ENCODE measurements around the gene IMPG1.

IMPG1 gene, protein sequence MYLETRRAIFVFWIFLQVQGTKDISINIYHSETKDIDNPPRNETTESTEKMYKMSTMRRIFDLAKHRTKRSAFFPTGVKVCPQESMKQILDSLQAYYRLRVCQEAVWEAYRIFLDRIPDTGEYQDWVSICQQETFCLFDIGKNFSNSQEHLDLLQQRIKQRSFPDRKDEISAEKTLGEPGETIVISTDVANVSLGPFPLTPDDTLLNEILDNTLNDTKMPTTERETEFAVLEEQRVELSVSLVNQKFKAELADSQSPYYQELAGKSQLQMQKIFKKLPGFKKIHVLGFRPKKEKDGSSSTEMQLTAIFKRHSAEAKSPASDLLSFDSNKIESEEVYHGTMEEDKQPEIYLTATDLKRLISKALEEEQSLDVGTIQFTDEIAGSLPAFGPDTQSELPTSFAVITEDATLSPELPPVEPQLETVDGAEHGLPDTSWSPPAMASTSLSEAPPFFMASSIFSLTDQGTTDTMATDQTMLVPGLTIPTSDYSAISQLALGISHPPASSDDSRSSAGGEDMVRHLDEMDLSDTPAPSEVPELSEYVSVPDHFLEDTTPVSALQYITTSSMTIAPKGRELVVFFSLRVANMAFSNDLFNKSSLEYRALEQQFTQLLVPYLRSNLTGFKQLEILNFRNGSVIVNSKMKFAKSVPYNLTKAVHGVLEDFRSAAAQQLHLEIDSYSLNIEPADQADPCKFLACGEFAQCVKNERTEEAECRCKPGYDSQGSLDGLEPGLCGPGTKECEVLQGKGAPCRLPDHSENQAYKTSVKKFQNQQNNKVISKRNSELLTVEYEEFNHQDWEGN

DNA sequence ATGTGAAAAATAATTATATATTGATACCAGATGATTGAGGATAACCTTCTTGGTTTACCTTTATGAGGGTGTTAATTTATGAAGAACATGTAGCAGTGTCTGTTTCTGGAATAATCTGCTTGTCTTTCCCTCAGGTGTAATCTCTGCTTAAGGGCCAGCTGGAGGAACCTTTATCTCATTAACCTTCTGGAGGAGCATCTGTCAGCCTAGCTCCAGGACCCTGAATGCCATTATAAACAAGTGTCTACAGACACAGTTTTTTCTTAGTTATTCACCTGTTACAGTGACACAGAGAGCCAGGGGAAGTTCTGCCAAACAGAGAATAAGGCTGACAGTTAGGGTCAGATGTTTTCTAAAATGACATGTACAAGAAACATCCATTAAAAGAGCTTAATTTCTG is at the start of gene IMPG1:
Gene IMPG1 (minus strand): TSS at position 101 of the 400 bp plus-strand sequence. CDS start 174 bp downstream, outside the sequence.
- DNase-seq (ENCODE audit: low read depth in 3 of 3): no peak

DNA sequence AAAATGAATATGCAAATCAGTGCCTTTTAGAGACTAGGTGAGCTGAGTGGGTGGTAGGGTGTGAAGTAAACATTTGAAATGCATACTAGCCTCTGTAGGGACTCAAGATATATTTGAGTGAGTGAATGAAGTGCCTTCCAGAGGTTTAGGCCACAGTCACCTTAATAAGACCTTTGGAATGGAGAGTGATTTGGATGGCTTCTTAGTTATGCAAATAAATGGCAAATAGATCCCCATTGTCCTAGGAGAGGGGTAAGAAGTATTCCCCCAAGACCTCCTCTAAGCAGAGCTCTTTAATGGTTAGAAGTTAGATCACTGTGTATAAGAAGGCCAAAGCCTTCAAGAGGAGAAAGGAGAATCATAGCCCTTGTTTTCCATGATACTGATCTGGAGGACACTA is 47.8 kb upstream of the IMPG1 start:
- no peak for DNase-seq (ENCODE audit: low read depth in 3 of 3)

DNA sequence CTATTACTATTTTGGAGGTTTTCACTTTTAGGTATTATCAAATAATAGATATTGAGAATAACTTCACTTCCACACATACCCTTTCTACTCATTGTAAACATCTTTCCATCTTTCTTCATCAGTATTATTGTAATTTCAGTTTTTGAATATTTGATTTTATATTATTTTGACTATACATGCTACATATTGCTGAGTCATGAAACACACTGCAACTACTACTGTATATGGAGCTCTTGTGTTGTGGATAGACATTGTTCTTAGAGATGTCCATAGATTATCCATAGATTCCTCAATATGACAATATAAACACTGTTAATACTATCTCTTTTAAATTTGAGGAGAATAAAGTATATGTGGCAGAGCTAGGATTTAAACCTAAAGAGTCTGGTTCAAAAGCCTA is 819 bp upstream of the IMPG1 start:
- DNase-seq (ENCODE audit: low read depth in 3 of 3): no peak

DNA sequence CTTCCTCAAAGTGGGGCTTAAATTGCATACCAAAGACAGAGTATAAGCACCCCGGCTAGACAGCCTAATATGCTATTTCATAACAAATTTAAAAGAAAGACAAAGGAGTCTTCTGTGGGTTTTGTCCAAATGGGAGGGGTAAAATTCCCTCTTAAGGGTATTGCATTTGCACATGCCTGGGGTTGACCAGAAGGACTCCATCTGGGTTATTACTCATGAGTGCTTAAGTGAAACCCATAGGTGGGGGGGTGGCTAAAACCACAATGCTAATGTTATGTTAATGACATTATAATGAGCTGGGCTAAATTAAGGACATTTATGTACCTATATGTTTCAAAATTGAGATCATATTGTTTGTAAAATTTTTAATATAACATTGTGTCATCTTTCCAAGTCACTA is 15.0 kb downstream of the IMPG1 start:
- DNase-seq (ENCODE audit: low read depth in 3 of 3): no peak

DNA sequence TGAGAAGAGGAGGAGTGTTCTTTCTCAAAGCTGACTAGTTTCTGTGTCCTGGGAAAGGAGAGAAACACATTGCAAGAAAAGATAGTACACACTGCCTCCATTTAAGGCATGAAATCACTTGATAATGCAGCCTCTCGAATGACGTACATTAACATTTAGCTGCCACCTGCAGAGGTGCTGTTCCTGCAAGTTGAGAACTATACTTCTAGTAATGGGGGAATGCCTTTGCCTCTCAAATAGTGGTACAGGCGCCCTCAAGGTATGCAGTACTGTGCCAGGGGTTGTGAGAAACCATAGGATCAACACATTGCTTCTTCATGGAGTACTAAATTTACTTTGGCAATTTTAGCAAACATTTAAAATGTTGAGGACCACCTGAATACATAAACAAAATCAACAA is 20.1 kb downstream of the IMPG1 start:
- no peak for DNase-seq (ENCODE audit: low read depth in 3 of 3)

DNA sequence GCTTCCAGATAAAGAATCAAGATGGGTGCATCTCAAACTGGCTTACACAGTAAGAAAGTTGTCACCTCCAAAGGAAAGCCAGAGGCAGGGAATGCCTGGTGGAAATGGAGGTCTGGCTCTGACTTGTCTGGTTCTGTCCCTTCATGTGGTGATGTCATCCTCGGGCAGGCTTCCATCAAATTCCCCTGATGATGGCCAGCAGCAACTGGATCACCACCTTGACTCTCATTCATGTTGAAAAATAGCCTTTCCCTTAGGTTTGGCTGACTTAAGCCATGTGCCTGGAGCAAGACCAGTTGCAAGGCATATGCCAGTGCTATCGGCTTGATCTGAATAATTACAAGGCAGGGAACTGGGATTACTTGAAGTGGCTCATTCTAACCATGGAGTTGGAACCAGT is 28.8 kb downstream of the IMPG1 start:
- no peak for DNase-seq (ENCODE audit: low read depth in 3 of 3)

DNA sequence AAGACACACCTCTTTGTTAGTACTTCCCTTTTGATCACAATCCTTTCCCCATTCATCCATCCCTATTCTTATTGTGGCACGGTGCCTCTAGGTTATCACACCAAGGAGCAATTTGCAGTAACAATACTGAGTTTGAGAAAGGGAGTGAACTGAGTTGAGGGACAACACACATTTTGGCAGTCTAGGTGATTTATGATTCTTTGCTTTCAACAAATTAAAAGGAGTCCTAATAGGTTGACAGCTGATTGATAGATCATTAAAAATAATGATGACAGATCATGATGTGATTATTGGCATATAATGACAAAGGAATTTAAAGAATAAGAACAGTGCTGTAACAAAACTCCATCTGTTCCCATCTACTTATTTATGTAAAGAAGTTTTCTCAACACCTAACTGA is 36.7 kb downstream of the IMPG1 start:
- DNase-seq (ENCODE audit: low read depth in 3 of 3): no peak

DNA sequence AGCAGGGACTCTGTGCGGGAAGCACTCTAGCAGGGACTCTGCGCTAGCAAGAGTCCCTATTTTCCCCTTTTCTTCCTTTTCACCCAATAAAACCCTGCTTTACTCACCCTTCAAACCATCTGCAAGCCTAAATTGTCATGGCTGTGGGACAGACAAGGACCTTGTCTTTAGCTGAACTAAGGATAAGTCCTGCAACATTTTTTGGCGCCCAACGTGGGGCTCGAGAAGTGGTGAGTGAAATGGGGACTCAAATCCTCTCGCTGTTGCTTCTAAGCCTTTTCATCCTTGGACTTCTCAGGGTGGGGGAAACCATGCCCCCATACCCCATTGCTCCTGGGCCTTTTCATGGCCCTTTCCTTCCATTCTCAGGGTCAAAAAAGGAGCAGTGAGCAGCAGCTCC is 46.4 kb downstream of the IMPG1 start:
- no peak for DNase-seq (ENCODE audit: low read depth in 3 of 3)

DNA sequence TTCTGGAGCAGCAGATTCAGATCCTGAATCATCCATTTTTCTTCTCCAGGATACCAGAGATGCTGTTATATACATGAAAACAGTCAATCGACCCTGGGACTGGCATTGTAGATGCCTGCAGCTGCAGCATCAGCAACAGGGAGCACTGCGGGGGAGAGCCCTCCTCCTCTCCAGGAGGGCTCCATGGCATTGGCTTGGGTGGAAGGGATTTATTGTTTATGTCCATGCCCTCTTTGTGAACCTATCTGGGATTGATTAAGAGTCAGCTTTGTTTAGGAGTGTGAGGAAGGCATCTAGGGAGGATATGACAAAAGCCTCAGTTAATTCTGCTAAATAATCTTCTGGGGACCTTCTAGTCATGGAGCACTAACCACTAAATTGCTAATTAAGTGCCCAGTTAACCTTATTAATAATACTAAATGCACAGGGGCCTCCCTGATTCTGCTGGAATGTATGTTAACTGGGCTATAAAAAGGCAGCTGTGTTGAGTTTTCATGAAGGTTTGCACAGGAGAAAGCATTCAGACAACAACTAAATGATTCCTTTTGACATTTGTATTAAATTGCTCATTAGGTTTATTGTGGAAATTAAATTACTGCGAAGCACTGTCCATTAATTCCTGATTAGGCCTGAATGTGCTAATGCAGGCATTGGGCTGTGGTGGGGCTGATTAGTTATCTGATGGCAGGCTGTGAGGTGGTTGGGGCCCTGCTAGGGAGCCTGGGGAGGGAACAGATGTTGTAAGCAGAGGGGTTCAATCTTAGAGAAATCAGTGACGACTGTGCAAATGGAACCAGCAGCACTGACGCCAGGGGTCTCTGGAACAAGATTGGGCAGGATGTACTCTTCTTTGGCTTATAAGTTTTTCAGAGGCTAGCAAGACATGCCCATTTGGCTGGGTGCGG is 57.6 kb downstream of the IMPG1 start:
- no peak for DNase-seq (ENCODE audit: low read depth in 3 of 3)

DNA sequence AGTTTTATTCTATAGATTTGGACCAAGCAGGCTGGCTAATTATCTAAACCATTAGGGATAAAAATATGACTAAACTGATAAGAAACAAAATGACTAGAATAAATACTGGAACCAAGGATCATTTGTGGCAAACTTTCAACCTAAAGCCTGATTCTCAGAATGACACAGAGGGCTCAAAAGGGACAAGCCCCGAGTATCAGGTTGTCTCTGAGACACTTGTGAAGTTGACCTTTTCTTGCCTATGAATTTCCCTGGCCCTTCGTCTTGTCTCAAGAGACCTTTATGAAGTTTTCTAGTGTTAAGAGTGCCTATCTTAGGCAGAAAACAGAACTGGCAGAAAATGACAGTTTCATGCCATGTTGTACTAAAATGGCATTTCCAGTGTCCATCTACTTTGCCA is 68.3 kb downstream of the IMPG1 start:
- DNase-seq (ENCODE audit: low read depth in 3 of 3): no peak

DNA sequence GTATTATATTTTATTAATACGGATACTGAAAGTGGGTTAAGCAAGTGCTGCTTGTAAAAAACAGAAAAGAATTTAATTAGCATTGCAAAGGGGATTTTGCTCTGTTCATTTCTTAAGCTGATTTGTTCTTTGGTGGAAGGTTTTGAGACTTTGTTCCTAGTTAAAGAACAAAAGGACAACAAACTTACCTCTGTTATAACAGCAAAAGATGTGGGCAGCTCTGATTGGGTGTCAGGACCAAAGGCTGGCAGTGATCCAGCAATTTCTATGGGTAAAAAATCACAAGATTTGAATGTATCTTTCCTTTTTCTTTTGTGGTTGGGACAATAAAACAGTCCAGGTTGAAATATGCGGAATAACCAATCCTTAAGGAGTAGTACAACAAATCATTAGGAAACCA is 68.8 kb downstream of the IMPG1 start:
- DNase-seq (ENCODE audit: low read depth in 3 of 3): no peak

DNA sequence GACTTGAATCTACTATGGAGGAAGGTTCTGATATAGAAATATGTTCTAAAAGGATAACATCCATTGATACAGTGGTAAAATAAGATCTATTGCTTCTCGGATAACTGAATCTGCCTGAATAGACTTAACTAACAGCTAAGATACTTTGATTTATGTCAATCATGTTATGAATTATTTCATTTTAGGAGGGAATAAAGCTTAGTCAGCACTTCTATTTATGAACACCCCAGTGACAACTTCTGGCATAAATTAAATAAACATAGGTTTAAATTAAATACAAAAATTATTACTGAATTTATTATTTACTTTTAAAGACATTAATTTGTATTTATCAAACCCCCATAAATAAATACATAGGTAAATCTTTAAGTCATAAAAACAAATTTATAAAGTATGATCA is 69.3 kb downstream of the IMPG1 start:
- no peak for DNase-seq (ENCODE audit: low read depth in 3 of 3)

DNA sequence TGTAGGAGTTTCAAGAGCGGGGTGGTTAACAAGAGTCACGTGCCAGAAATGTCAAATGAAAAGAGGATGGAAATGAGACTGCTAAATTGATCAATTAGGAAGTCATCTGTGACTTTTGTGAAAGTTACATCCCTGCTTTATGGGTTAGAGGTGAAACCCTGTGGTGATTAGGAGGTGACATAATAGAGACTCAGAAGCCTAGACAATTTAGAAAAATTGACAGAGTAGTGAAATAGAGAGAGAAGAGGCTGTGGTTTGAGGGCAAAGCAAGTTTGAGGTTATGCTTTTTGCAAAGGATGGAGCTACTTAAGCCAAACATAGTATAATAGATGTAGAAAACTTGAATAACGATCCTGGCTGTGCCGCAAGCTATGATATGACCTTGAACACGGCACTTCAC is 71.8 kb downstream of the IMPG1 start:
- DNase-seq (ENCODE audit: low read depth in 3 of 3): no peak

DNA sequence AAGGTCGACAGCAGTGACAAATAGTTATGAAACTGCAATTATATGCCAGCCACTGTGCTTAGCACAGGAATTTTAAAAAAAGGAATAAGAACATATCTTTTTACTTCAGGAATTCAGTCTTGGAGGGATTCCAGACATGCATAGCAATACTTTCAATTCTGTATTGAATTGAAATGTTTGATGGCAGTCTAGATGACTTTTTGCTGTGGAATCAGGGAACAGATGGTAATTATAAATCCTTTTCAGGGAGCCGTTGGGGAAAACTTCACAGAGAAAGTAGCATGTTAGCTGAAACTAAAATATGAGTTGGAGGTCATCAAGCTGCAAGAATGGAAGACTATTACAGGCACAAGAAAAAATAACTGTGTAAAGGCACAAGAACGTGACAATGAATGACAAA is 74.8 kb downstream of the IMPG1 start:
- no peak for DNase-seq (ENCODE audit: low read depth in 3 of 3)

DNA sequence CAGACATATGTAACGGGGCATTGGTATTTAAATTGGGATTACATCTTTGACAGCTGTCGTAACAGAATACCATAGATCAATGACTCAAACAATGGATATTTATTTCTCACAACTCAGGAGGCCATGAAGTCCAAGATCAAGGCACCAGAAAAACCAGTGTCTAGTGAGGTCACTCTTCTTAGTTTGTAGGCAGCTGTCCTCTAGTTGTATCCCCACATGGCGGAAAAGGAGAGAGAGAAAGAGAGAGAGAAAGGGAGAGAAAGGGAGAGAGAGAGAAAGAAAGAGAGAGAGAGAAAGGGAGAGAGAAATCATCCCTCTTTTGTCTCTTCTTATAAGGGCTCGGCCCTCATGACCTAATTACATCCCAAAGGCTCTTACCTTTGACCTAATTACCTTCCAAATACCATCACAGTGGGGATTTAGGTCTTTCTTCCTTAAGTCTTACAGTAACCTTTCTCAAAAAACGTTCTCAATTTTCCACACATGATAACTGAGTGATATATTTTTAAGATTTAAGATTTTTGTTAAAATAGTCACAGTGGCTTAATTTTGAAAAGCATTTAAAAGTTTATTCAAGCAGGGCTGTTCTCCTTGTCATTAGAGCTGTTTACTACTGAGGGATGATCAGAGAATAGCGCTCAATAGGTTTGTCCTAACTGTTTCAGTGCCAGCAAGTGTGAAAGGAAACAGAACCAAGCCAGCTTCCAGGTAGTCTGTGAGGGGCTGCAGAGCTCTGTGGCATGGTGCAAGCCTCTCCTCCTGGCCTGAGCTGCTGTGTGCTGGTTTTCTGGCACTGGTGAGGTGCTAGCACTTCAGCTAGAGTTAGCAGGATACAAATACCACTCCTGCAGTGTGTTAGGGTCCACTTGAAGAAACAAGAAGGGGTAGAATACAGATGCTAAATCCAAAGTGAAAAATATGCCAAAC is 79.0 kb downstream of the IMPG1 start:
- no peak for DNase-seq (ENCODE audit: low read depth in 3 of 3)

DNA sequence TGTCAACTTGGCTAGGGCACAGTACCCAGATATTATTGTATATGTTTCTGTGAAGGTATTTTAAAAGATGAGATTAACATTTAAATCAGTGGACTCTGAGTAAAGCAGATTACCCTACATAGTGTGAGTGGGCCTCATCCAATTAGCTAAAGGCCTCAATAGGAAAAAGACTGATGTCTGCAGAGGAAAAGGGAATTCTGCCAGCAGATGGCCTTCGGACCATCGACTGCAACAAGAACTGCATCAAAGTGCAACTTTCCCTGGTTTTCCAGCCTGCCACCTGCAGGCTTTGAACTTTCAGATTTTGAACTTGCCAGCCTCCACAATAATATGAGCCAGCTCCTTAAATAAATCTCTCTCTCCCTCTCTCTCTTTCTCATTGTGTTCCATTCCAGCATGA is 80.5 kb downstream of the IMPG1 start:
- no peak for DNase-seq (ENCODE audit: low read depth in 3 of 3)

DNA sequence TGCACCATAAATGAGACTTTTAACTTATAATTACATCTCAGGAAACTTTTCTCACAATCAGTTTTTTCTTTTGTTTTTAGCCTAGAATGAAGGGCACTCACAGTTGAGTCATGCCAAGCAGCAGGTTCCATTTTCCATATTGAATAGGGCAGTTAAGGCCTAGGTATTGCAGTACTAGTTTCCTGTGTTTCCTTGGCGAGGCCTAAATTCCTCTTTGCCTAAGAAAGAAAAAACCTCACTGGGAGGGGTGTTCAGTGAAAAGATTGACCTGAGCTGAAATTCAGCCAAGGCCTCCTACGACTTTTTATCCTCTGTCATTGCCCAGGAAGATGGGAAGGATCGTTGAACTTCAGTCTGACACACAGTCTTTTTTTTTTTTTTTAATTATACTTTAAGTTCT is 85.5 kb downstream of the IMPG1 start:
- no peak for DNase-seq (ENCODE audit: low read depth in 3 of 3)

DNA sequence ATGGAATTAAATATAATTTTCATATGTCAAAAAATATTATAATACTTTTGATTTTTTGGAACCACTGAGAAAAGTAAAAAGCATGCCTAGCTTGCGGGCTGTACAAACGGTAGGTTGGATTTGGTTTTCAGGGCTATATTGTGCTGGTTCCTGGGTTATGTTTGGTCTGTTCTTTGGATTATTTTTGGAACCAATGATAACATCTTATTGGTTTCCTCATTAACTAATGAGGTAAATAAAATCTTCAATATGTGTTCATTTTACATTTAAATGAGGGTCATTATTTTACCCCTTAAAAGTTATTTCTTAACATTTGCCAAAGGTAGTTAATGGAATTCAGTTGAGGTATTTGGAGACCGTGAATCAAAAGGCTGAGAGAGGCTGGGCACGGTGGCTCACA is 96.6 kb downstream of the IMPG1 start:
- no peak for DNase-seq (ENCODE audit: low read depth in 3 of 3)

DNA sequence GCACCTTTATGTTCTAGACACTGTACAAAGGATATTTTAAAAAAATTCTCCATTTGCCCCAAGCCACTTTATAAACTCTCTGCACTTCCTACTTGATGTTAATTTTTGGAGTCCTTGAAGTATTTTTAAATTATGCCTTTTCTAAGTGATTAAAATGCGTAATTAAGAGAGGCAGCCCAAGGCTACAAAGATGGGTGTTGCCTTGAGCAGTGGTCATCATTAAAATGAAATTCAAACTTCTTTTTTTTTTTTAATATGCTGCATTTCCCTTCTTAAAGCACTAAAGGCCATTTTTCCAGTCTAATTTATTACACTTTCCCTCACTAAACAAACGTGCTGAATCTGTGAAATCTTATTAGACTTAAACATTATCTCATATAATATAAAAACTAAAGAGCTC is 102.4 kb downstream of the IMPG1 start:
- DNase-seq (ENCODE audit: low read depth in 3 of 3): no peak

DNA sequence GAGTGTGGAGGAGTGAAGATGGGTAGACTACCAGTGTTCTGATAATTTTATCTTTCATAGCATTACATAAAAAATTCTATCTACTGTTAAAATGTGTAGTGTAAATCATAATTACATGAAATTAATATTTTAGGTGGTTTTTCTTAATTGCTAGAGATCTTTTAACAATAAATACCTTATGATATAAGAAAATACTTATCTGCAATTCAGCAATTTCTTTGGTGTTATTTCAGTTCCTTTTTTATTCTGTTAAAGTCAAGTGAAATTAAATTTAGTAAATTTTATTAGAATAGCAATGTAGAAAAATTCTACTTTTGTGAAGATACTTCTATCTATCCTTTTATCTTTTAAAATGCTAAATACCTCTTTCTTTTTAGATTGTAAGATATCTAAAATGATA is 104.3 kb downstream of the IMPG1 start:
- no peak for DNase-seq (ENCODE audit: low read depth in 3 of 3)

DNA sequence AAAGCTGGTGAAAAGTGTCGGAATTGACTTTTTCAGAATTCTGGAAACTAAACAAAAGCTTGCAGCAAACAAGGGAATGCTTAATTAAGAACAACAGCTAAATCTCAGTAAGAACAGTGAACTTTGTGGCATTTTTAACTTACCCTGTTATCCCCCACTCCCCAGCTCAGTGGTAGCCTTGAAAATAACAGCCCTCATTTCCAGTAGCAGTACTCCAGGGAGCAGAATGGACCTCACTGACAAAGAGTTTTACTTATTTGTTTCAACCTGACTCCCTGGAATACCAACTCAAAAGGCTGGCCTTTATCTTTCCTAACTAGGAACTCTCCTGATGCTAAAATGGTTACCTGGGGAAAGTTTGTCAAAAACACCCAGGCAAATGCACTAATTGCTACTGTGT is 108.9 kb downstream of the IMPG1 start:
- no peak for DNase-seq (ENCODE audit: low read depth in 3 of 3)

Data from stimulated activated CD4-positive, alpha-beta T cell treated with anti-CD3 and anti-CD28 coated beads, TNF-alpha, amount 100 ng/mL, for 24 hours (primary cell).